ENCODE measurements around the gene CHD1L.
"Not testable (repeated sequence)": the region's sequence is repeated elsewhere in the genome, so short reads cannot be mapped to it uniquely, and the experiment has no call there.

CHD1L gene

GRCh38 chr1:147242449-147243227 lies at the start of gene CHD1L:
Gene CHD1L, plus strand, starts transcription at chr1:147242684. Its CDS starts 20 bp downstream, at chr1:147242704.
- peak; percentile 94 for DNase-seq

- not testable (repeated sequence) for DNase-seq
Measured at GRCh38 chr1:147197324-147197723, 45.2 kb upstream of the CHD1L start.

- no peak for DNase-seq
Measured at GRCh38 chr1:147201276-147201675, 41.2 kb upstream of the CHD1L start.

DNA sequence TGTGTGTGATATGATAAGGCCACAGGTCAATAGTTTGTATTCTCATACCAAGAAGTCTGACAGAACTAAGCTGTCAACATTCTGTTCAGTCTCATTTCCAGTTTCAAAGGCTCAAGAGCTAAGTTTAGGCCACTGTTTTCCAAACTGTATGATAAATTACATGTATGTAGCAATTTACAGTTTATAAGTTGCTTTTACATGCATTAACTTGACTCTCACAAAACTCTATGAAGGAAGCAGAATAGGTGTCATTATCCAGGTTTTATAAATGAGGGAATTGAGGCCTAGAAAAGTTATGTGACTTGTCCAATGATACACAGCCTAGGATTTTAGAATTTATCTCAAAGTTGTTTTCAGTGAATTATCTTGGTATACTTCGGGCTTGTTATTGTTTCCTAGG lies 40.7 kb upstream of the CHD1L start:
- no peak for DNase-seq

GRCh38 chr1:147202576-147202975 lies 39.9 kb upstream of the CHD1L start:
- no peak for DNase-seq

DNA sequence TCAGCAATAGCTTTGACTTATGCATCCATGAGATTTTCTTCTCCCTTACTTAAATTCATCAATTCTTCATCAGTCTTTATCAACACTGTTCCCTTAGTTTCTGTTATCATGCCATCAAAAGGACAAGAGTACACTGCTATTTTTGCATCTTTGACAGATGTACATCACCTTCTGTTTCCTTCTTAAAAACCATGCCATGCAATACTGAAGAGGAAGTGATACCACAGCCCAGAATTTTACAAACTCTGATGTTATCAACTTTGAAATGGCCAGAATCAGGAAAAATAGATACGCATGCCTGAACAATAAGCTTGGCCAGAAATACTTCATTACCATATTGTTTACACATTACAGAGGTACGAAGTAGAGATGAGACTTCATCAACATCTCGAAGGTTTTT lies 38.4 kb upstream of the CHD1L start:
- DNase-seq, result no peak

DNA sequence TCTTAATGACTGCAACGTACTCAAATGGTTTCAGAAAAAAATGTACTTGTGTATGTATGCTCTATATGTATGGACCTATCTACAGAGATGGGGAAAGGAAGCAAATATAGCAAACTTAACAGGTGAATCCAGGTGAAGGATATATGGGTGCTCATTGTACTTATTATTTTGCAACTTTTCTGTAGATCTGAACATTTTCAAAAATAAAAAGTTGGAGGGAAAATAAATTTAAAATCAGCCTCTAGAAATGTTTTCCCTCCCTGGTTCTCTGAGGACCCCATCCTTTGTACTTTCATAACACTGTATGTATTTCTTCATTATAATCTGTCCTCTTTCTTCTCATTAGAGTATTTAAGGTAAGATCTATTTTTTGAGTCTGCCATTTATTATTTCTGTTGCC lies 35.3 kb upstream of the CHD1L start:
- no peak for DNase-seq

DNA sequence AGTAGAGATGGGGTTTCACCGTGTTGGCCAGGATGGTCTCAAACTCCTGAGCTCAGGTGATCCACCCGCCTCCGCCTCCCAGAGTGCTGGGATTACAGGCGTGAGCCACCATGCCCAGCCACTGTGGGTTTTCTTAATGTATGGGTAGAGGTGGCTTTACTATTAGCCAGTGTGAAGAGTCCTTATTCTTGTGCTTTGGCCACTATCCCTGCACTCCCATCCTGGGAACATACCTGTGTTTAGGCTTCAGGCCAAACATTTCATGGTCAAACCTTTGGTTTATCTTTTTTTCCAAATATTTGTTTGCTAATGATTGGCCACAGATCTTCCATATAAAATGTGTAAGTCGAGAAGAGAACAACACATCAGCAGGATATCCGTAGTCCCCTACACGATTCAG lies 33.9 kb upstream of the CHD1L start:
- no peak for DNase-seq

DNA sequence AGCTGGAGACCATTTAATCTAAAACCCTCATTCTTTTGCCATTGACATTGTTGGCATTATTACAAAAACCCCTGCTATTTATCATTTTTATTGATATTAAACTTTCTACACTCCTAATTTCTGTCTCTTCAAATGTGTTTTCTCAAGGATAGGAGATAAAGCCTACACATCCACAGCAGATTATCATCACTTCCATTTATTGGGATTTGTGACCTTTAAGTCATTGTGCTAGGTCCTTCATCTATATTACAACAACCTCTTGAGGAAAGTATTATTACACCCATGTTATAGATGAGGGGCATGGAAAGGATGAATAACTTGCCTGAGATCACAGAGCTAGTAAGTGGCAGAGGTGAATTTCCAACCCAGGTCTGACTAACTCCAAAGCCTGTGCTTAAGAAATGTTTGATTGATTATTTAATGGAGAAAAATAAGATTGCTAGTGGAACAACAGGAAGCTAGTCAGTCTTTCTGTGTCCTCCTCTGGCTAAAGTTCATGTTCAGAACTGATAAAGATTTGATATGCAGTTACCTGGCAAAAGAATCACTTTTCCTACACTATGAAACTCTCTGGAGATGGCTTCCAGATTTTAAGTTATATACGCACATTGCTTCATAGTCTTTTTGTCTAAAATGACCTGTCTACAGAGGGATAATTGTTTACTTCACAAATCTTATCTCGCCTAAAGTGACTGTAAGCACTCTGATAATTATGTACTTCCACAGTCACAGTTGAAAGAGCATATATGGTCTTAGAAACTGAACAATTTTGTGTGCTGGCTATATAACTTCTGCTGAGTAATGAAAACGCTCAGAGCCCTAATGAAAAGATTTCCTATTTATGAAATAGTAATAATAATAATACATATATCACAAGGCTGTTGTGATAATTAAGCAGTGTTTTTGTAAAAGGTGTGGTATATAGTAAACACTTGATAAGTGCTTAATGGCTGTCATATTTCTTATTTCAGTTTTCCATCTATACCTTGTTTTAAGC lies 32.4 kb upstream of the CHD1L start:
- DNase-seq, result no peak

- DNase-seq, result no peak
Measured at GRCh38 chr1:147210987-147211386, 31.5 kb upstream of the CHD1L start.

DNA sequence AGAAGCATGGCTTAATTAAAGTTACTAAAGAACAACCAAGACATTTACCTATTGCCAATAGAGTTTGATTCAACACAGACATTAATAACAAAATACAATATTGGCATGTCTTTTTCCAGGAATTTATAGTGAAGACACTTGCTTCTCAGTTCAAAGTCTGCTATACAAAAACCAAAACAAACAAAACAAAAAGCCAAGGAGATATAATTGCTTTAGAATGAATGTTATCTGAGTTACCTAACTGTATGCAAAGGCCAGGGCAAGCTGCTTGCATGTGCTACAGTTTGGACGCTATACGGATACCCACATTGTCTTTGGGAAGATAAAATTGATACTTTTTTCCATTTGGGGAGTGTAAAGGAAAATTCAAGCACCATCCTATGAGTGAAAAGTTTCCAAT lies 30.9 kb upstream of the CHD1L start:
- DNase-seq, result no peak

GRCh38 chr1:147213271-147213670 lies 29.2 kb upstream of the CHD1L start:
- no peak for DNase-seq

DNA sequence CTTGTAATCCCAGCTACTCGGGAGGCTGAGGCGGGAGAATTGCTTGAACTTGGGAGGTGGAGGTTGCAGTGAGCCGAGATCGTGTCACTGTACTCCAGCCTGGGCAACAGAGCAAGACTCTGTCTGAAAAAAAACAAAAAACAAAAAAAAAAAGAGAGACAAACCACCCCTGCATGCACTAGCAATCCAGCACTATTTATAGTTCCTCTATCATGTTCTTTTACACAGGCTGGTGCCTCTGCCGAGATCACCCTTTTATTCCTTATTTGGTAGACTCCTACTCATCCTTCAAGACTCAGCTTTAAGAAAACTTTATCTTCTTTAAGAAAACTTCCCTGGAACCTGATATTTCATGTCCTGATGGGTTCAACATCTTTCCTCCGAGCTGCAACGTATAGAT lies 28.2 kb upstream of the CHD1L start:
- DNase-seq, result no peak

- no peak for DNase-seq
Measured at GRCh38 chr1:147214842-147215539, 27.5 kb upstream of the CHD1L start.

GRCh38 chr1:147215540-147215916 lies 27.0 kb upstream of the CHD1L start:
- no peak for DNase-seq

DNA sequence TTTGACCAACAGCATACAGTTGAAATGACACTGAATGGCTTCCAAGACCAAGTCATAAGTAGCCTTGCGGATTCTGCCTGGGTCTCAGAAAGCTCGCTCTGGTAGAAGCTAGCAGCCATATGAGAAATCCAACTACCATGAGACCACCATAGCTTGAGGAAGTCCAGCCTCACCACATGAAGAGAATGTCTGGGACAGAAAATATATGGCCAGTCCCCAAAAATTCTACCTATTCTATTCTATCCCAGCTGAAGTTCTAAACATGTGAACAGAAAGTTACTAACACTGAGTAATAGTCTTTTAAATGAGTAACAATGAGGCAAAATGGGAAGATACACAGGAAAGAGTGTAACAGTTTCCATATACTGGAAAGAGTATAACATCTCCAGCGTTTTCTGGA lies 26.4 kb upstream of the CHD1L start:
- no peak for DNase-seq

GRCh38 chr1:147217141-147217540 lies 25.3 kb upstream of the CHD1L start:
- DNase-seq, result no peak

DNA sequence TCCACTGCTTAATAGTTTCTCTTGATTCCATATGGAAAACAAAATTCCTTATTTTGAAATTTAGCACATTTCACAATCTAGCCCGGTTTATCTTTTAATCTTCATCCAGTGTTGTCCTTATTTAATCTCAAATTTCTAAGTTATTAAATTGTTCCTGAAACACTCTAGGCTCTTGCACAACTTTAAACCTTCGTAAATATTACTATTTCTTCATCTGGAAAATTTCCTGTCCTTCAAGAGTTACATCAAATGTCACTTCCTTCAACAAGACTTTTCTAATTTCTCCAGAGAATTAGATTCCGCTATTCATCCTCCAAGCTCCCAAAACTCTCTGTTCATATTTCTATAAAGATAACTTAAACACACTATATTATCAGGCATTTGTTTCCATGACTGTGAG lies 23.9 kb upstream of the CHD1L start:
- no peak for DNase-seq

DNA sequence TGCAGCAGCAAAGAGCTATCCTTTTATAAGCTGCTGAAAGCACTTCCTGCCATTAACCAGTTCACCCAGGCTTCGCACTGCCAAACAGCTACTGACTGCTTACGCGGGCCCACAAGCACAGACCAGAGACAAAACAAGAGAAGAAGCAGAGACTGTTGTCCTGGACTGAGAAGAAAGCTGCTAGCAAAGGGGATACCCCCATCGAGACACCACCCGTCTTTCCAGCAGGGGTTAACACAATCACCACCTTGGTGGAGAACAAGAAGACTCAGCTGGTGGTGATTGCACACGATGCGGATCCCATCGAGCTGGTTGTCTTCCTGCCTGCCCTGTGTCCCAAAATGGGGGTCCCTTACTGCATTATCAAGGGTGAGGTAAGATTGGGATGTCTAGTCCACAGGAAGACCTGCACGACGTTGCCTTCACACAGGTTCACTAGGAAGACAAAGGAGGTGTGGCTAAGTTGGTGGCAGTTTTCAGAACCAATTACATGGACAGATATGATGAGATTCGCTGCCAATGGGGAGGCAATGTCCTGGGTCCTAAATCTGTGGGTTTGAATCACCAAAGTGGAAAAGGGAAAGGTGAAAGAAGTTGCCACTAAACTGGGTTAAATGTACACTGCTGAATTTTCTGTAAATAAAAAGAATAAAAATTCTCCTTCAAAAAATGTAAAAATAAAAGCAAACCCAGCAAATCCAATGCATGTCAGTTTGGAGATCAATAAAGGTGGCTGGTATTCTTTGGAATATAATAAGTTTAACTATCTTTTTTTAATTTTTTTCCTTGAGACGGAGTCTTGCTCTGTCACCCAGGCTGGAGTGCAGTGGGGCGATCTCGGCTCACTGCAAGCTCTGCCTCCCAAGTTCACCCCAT lies 18.5 kb upstream of the CHD1L start:
- peak; percentile 56 for DNase-seq

GRCh38 chr1:147225193-147225730 lies 17.2 kb upstream of the CHD1L start, which contains the start of gene FMO5:
Gene FMO5, minus strand, starts transcription at chr1:147225339. Its CDS starts 310 bp downstream, at chr1:147225029.
- DNase-seq, result peak; percentile 61

DNA sequence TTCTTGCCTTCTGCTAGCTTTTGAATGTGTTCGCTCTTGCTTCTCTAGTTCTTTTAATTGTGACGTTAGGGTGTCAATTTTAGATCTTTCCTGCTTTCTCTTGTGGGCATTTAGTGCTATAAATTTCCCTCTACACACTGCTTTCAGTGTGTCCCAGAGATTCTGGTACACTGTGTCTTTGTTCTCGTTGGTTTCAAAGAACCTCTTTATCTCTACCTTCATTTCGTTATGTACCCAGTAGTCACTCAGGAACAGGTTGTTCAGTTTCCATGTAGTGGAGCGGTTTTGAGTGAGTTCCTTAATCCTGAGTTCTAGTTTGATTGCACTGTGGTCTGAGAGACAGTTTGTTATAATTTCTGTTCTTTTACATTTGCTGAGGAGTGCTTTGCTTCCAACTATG lies 11.5 kb upstream of the CHD1L start:
- DNase-seq, result not testable (repeated sequence)

- DNase-seq, result not testable (repeated sequence)
Measured at GRCh38 chr1:147233903-147234302, 8.6 kb upstream of the CHD1L start.

Data from DMS153 (cell line).